ENCODE data around the gene BICRAL. TPM values are rescaled to one million over a fixed set of nuclear protein-coding genes. Genes with fewer than 3 reads are reported as not detected.

The BICRAL gene
- total RNA-seq, 1 donor from 2014 or later, result 14.4 TPM

DNA sequence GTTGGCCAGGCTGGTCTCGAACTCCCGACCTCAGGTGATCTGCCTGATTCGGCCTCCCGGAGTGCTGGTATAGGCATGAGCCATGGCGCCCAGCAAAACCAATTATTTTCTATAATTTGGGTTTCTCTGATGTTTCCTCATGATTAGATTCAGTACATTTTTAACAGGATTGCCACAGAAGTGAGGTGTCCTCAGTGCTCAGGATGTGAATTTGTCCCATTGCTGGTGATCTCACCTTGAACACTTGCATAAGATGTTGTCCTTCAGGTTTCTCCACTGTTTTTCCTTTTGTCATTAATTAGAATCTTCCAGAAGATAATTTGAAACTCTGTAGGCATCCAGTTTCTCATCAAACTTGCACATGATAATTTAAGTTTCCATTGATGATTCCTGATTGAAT lies 52.2 kb downstream of the BICRAL start:
- Mint-ChIP-seq H3K27ac (no peak overlapping the region), H3K4me3 (ENCODE audit: low read depth) (no peak overlapping the region), H3K9me3 (ENCODE audit: low read depth) (no peaks in the 10 kb centered on the region), H3K27me3 (no peaks in the 10 kb centered on the region), H3K36me3 (ENCODE audit: insufficient read depth) (peaks cover 10% of the 10 kb centered on the region), H3K4me1 (ENCODE audit: low read depth) (no peaks in the 10 kb centered on the region)
- no peak for DNase-seq (ENCODE audit: low spot score, unreplicated experiment)
- TF ChIP-seq, protein P1, sequence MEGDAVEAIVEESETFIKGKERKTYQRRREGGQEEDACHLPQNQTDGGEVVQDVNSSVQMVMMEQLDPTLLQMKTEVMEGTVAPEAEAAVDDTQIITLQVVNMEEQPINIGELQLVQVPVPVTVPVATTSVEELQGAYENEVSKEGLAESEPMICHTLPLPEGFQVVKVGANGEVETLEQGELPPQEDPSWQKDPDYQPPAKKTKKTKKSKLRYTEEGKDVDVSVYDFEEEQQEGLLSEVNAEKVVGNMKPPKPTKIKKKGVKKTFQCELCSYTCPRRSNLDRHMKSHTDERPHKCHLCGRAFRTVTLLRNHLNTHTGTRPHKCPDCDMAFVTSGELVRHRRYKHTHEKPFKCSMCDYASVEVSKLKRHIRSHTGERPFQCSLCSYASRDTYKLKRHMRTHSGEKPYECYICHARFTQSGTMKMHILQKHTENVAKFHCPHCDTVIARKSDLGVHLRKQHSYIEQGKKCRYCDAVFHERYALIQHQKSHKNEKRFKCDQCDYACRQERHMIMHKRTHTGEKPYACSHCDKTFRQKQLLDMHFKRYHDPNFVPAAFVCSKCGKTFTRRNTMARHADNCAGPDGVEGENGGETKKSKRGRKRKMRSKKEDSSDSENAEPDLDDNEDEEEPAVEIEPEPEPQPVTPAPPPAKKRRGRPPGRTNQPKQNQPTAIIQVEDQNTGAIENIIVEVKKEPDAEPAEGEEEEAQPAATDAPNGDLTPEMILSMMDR (IDR thresholded peaks at IDR 0.05; ENCODE audit: unreplicated experiment), result no peak

DNA sequence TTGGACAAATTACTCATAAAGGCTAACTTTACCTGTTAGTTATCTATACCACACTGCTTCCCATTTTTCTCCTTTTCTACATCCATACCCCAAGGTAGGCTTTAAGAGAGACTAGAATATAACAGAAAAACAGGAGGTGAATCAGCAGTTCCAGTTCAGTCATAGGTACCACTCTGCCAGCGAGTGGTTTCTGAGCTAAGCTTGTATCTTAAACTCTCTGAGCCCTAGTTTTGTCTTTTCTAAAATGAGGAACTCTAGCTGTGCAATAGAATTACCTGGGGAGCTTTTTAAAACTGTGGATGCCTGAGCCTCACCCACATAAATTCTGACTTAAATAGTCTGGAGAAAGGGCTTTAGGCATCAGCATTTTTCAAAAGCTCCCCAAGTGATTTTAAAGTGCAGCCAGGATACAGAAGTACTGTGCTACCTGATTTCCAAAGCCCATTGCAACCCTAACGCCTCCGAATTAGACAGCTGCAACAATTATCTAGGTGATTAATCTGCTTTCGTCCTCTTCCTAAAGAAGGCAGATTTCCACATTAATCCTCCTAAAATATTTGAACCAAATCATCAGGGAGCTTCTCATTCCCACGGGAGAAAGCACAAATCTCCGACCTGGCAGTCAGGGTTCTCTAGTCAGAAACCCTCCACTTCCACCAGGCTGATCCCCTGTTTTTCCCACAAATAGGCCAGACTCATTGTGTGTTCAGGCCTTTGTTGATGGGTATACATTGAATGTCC lies 60.2 kb downstream of the BICRAL start:
- H3K27me3 Mint-ChIP-seq, result no peaks in the 10 kb centered on the region
- peaks cover 11% of the 10 kb centered on the region for H3K4me1 Mint-ChIP-seq (ENCODE audit: low read depth)
- TF ChIP-seq, protein P1 (IDR thresholded peaks at IDR 0.05; ENCODE audit: unreplicated experiment), result no peak
- peak overlapping the region; percentile 43 for H3K27ac Mint-ChIP-seq
- H3K36me3 Mint-ChIP-seq (ENCODE audit: insufficient read depth), result peaks cover 5% of the 10 kb centered on the region
- H3K9me3 Mint-ChIP-seq (ENCODE audit: low read depth), result no peaks in the 10 kb centered on the region
- DNase-seq (ENCODE audit: low spot score, unreplicated experiment), result no peak
- no peak overlapping the region for H3K4me3 Mint-ChIP-seq (ENCODE audit: low read depth)

DNA sequence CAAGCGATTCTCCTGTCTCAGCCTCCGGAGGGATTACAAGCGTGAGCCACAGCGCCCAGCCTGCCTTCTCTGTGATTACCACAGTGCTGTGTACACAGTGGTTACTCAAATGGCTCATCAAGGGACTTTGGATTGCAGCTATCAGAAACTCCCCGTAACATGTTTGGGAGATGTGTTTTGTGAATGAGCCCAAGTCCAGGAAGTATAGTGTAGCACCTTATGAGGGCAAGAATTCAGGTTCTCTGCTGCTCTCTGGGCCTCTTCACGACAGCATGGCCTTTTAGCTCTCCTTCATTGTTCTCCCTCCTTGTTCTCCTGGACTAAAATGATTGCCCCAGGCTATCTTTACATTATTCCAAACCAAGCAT lies 63.5 kb downstream of the BICRAL start:
- H3K9me3 Mint-ChIP-seq (ENCODE audit: low read depth), result no peaks in the 10 kb centered on the region
- H3K4me1 Mint-ChIP-seq (ENCODE audit: low read depth), result peaks cover 11% of the 10 kb centered on the region
- H3K27ac Mint-ChIP-seq, result no peak overlapping the region
- no peak for DNase-seq (ENCODE audit: low spot score, unreplicated experiment)
- no peak overlapping the region for H3K4me3 Mint-ChIP-seq (ENCODE audit: low read depth)
- TF ChIP-seq, protein P1 (IDR thresholded peaks at IDR 0.05; ENCODE audit: unreplicated experiment), result no peak
- no peaks in the 10 kb centered on the region for H3K27me3 Mint-ChIP-seq
- H3K36me3 Mint-ChIP-seq (ENCODE audit: insufficient read depth), result peaks cover 5% of the 10 kb centered on the region

DNA sequence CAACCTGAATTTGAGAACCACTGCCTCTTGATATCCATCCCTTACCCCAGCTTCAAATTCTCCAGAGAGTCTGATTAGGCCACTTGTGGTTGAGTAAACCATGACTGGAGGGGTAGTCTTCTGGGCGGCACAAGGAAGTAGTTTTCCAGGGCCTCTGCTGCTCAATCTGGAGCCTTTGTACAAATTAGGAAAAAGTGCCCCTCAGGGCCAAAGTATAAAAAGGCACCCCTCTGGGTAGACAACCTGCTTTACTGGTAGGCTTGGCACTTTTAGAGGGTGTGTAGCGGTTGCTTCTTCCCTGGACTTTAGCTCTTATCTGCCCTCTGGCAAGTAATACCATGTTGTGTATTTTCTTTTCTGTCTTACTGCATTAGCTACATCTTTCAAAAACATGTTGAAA lies 64.7 kb downstream of the BICRAL start:
- TF ChIP-seq, protein P1 (IDR thresholded peaks at IDR 0.05; ENCODE audit: unreplicated experiment), result no peak
- Mint-ChIP-seq H3K9me3 (ENCODE audit: low read depth) (no peaks in the 10 kb centered on the region), H3K27me3 (no peaks in the 10 kb centered on the region), H3K4me3 (ENCODE audit: low read depth) (no peak overlapping the region), H3K27ac (no peak overlapping the region), H3K36me3 (ENCODE audit: insufficient read depth) (peaks cover 5% of the 10 kb centered on the region), H3K4me1 (ENCODE audit: low read depth) (peaks cover 10% of the 10 kb centered on the region)
- DNase-seq (ENCODE audit: low spot score, unreplicated experiment), result no peak

DNA sequence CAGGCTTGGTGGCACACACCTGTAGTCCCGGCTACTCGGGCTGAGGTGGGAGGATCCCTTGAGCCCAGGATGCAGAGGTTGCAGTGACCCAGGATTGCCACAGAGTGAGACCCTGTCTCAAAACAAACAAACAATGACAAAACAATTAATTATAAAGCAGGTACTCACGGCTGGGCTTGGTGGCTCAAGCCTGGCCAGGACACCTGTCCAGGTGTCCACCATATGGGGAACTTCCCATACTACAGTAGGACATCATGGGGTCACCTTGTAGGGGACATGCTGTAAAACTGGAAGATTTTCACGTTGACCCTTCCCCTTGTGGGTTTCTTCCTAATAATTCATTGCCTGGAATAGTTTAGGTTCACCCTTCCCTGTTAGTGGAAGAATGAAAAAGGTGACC lies 66.8 kb downstream of the BICRAL start:
- TF ChIP-seq, protein P1 (IDR thresholded peaks at IDR 0.05; ENCODE audit: unreplicated experiment), result no peak
- Mint-ChIP-seq H3K4me1 (ENCODE audit: low read depth) (no peaks in the 10 kb centered on the region), H3K36me3 (ENCODE audit: insufficient read depth) (peaks cover 5% of the 10 kb centered on the region)

More for the DNA sequence above, 66.8 kb downstream of the BICRAL start:
- Mint-ChIP-seq H3K27me3 (no peaks in the 10 kb centered on the region), H3K4me3 (ENCODE audit: low read depth) (no peak overlapping the region), H3K9me3 (ENCODE audit: low read depth) (no peaks in the 10 kb centered on the region), H3K27ac (no peak overlapping the region)
- DNase-seq (ENCODE audit: low spot score, unreplicated experiment), result no peak
